Motor neuron (in vitro differentiated cells): ENCODE data around the gene PALM2AKAP2. TPM values are rescaled to one million over a fixed set of nuclear protein-coding genes. Genes with fewer than 3 reads are reported as not detected.

ENCODE experiments used
- ATAC-seq, 8 experiments: fragments of 200-7000 bp; cut with Tn5 transposase; replicated peaks in 6 of 8; 2 replicates each; pipeline ENCODE4 v1.8.0; 2021; ENCODE audit warnings: mild to moderate bottlenecking in 8 of 8, moderate library complexity in 8 of 8
- H3K27ac ChIP-seq, 2 donors: fragments of 250-450 bp; sonication (Bioruptor Pico); 2 replicates each; pipeline ENCODE4 v1.9.0; 2021; ENCODE audit warnings: antibody characterized with exemption in 2 of 2, mild to moderate bottlenecking in 2 of 2, moderate library complexity in 1 of 2
- H3K4me1 ChIP-seq, 2 donors: fragments of 250-450 bp; sonication (Bioruptor Pico); replicated peaks in 1 of 2; 2 replicates each; pipeline ENCODE4 v1.6.1; 2021; ENCODE audit warnings: antibody characterized with exemption in 2 of 2, mild to moderate bottlenecking in 2 of 2, moderate library complexity in 1 of 2
- H3K4me3 ChIP-seq, 5 donors: fragments of 250-450 bp; sonication (Bioruptor Pico); 2 replicates each; pipeline ENCODE4 v1.9.0; 2021; ENCODE audit warnings: antibody characterized with exemption in 5 of 5, mild to moderate bottlenecking in 5 of 5, moderate library complexity in 4 of 5
- WGBS, 10 experiments: fragments of 450-650 bp; shearing (Covaris generic); methylation state at CpG; one replicate each; pipeline ENCODE4 v1.0.0; 2022; 5-methylcytosine and 5-hydroxymethylcytosine counted together
- in situ Hi-C, 9 experiments: fragments of 400-800 bp; cut with MboI; loops; one replicate each; pipeline ENCODE4 v1.15.0; 2021; ENCODE audit warnings: low sequenced_read_pairs in 9 of 9, low pct_unique_long_range_greater_than_20kb in 2 of 9; ENCODE audit not compliant: unreplicated experiment in 9 of 9
- total RNA-seq, 8 experiments: library from RNA; unstranded; fragments of 300-600 nt; gene quantifications; 2 replicates each; pipeline versions ENCODE4 v1.2.3 to v1.2.4, GENCODE V29; 2022

Gene PALM2AKAP2
- total RNA-seq, 8 experiments from 2014 or later, result 0.14 to 20.2 (median 1.1) TPM

- WGBS, 10 experiments, result 93 to 100% (median 100%) methylated on average over 1 of the region's 1 CpG; no CpG with 5 or more reads in 1 of the 10 experiments
- H3K4me3 ChIP-seq, result no peak overlapping the region
- H3K4me1 ChIP-seq, result peaks cover 0 to 13% of the 10 kb centered on the region in 2 donors
- no peak for ATAC-seq
- in situ Hi-C loops, result no loop called here
- no peak overlapping the region for H3K27ac ChIP-seq
These were observed 16.1 kb downstream of the PALM2AKAP2 start for GRCh38 chr9:109796078-109796477.

DNA sequence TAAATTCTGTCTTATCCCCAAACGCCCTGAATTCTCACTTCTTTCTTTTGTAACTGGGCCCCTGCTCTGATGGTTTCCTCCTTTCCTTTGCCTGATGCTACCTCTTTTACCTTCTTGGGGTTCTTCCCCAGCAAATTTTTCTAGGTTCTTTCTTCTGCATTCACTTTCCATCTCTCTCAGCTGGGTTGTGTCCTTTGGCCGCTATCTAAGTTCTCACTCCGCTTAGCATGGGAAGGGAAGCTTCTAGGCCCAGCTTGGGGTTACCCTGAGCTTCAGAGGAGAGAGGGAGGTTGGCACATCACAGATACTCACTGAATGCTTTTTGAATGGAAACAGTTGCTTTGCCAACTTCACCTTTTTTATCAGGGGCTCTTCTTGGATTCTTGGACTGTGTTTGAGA, 17.0 kb downstream of the PALM2AKAP2 start:
- no peak overlapping the region for H3K27ac ChIP-seq
- H3K4me1 ChIP-seq, result peaks cover 0 to 13% of the 10 kb centered on the region in 2 donors
- ATAC-seq, result no peak
- WGBS, 10 experiments, result 77 to 100% (median 100%) methylated on average over 1 to 3 of the region's 3 CpGs; no CpG with 5 or more reads in 5 of the 10 experiments
- in situ Hi-C loops, result no loop called here
- no peak overlapping the region for H3K4me3 ChIP-seq

DNA sequence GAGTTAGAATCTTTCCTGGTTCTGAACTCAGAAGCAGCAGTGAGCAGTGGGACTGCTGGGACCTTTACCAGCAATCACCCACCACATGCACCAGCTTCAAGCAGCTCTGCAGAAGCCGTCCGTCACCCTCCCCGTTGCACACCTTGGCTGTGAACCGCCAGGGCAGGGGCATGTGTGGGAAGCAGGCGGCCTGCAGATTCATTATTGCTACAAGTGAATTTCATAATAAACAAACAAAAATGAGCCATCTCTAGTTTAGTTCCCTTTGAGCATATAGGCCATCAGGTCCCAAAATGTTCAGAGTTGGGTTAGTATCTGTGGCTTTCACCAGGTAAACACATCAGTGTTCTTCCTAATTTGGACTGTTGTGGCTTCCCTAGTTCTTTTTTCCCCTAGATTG, 17.5 kb downstream of the PALM2AKAP2 start:
- ATAC-seq, result no peak
- in situ Hi-C loops, result no loop called here
- H3K4me1 ChIP-seq, result peaks cover 0 to 13% of the 10 kb centered on the region in 2 donors
- no peak overlapping the region for H3K4me3 ChIP-seq
- no peak overlapping the region for H3K27ac ChIP-seq
- WGBS, 10 experiments, result 86 to 100% (median 100%) methylated on average over 2 to 5 of the region's 5 CpGs; no CpG with 5 or more reads in 5 of the 10 experiments

DNA sequence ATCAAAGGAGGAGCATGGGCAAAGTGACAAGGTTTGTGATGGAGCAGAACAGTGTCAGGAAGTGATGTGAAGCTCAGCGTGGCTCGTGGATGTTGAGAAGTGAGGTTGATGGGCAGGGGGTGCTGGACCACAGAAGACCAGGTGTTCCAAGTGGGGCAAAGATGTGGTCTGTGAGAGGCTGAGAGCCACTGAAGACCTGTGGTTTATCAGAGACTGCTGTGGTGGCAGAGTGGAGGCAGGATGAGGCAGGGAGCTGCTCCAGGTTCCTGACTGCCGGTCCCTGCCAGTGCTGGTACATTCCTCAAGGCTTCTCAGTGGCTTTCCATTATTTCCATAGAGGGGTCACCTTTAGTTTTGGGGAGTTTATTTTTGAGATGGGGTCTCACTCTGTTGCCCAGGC, 19.1 kb downstream of the PALM2AKAP2 start:
- WGBS, 10 experiments, result 100% methylated on average over 1 of the region's 3 CpGs; no CpG with 5 or more reads in 8 of the 10 experiments
- Histone ChIP-seq H3K27ac (no peak overlapping the region), H3K4me3 (no peak overlapping the region), H3K4me1 (no peaks in the 10 kb centered on the region)
- in situ Hi-C loops, result no loop called here
- no peak for ATAC-seq

DNA sequence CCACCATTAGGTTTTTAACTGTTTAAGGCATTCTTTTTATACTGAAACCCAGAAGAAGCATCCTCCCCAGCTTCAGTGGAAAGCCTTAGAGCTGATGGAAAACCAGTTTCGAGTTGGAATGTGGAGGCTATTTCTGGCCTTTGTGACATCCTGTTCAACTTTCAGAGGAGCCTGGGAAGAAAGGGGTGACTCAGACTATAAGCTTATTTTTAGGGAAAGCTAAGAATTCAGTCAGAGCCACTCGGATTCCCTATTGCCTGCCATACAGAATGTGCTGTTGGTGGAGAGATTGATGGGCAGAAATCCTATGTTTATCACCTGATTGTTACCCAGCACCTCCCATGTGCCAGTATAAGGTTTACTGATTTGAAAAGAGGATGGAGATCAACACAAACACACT, 19.8 kb downstream of the PALM2AKAP2 start:
- Histone ChIP-seq H3K4me3 (no peak overlapping the region), H3K27ac (no peak overlapping the region), H3K4me1 (no peaks in the 10 kb centered on the region)
- WGBS, 10 experiments, result 0 to 67% (median 33%) methylated on average over 1 of the region's 2 CpGs; no CpG with 5 or more reads in 2 of the 10 experiments
- no peak for ATAC-seq
- in situ Hi-C loops, result loop anchor here in 4 of 9 experiments (25.0 kb wide), 1 partner anchor 212 kb away; no protein-coding TSS in a partner anchor

GRCh38 chr9:109801484-109801883, 21.5 kb downstream of the PALM2AKAP2 start:
- ATAC-seq, result no peak
- H3K4me1 ChIP-seq, result no peaks in the 10 kb centered on the region
- no peak overlapping the region for H3K27ac ChIP-seq
- WGBS, 10 experiments, result 13 to 100% (median 83%) methylated on average over 1 of the region's 1 CpG; no CpG with 5 or more reads in 2 of the 10 experiments
- in situ Hi-C loops, result loop anchor here in 4 of 9 experiments (25.0 kb wide), 1 partner anchor 214 kb away; no protein-coding TSS in a partner anchor
- H3K4me3 ChIP-seq, result no peak overlapping the region

- in situ Hi-C loops, result loop anchor here in 4 of 9 experiments (25.0 kb wide), 1 partner anchor 215 kb away; no protein-coding TSS in a partner anchor
- ATAC-seq, result no peak
- no peaks in the 10 kb centered on the region for H3K4me1 ChIP-seq
- 80 to 100% (median 93%) methylated on average over 1 of the region's 1 CpG; no CpG with 5 or more reads in 4 of the 10 experiments for WGBS, 10 experiments
- H3K4me3 ChIP-seq, result no peak overlapping the region
- H3K27ac ChIP-seq, result no peak overlapping the region
These were observed 22.5 kb downstream of the PALM2AKAP2 start for GRCh38 chr9:109802491-109802890.

GRCh38 chr9:109805050-109805449, 25.1 kb downstream of the PALM2AKAP2 start:
- no peak for ATAC-seq
- Histone ChIP-seq H3K4me3 (no peak overlapping the region), H3K4me1 (no peaks in the 10 kb centered on the region), H3K27ac (no peak overlapping the region)
- in situ Hi-C loops, result loop anchor here in 4 of 9 experiments (25.0 kb wide), 1 partner anchor 218 kb away; no protein-coding TSS in a partner anchor
- WGBS, 10 experiments, result 80 to 100% (median 93%) methylated on average over 1 to 2 of the region's 2 CpGs

DNA sequence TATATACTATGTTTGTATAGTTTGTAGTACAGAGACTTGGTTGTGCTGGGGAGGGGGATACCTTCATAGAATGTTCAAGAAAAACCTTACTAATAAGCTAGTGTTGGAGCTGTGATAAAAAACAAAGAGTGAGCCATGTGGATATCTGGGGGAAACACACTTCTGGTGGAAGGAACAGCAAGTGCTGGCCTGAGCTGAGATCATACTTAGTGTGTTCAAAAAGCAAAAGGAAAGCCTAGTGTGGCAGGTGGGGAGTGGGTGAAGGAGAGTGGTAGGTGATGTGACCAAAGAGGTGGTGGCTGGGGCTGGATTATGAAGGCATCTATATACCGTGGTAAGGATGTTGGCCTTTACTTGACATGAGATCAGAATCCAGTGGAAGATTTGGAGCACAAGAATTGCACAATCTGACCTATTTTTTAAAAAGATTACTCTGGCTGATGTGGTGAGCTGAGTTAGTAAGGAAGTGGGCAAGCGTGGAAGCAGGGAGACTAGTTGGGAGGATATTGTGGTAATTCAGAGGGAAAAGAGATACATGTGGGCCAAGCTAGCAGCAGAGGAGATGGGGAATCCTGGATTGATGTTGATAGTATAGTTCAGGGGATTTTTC, 26.6 kb downstream of the PALM2AKAP2 start:
- no peak for ATAC-seq
- no peak overlapping the region for H3K4me3 ChIP-seq
- no peaks in the 10 kb centered on the region for H3K4me1 ChIP-seq
- WGBS, 10 experiments, result 32 to 90% (median 89%) methylated on average over 1 to 2 of the region's 2 CpGs; no CpG with 5 or more reads in 5 of the 10 experiments
- in situ Hi-C loops, result loop anchor here in 4 of 9 experiments (25.0 kb wide), 1 partner anchor 219 kb away; no protein-coding TSS in a partner anchor
- no peak overlapping the region for H3K27ac ChIP-seq

DNA sequence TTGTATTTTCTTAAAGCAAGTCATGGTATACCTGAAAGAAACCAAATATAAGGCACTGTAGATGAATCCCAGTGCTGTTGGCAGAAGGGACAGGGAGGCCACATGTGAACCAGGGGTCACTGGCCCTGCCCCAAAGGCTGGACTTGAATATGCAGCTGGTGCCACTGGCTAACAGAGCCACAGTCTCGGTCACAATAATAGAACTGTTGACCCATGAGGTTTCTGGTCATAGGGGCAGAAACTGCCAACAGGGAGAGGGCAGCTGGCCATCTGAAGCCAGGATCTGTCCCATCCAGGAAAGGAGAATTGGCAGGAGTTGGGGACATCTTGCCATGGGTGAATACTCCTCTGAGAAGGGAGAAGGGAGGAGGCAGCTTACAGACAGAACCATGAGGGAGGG, 31.9 kb downstream of the PALM2AKAP2 start:
- in situ Hi-C loops, result loop anchor here in 5 of 9 experiments (10.0 to 25.0 kb wide), 2 partner anchors 225 to 237 kb away; no protein-coding TSS in a partner anchor
- no peak overlapping the region for H3K27ac ChIP-seq
- H3K4me3 ChIP-seq, result no peak overlapping the region
- ATAC-seq, result no peak
- 0 to 100% (median 27%) methylated on average over 1 of the region's 1 CpG; no CpG with 5 or more reads in 6 of the 10 experiments for WGBS, 10 experiments
- H3K4me1 ChIP-seq, result peaks cover 0 to 3% of the 10 kb centered on the region in 2 donors

- no peak for ATAC-seq
- Histone ChIP-seq H3K27ac (no peak overlapping the region), H3K4me3 (no peak overlapping the region), H3K4me1 (peaks cover 0 to 3% of the 10 kb centered on the region in 2 donors)
- in situ Hi-C loops, result loop anchor here in 5 of 9 experiments (10.0 to 25.0 kb wide), 2 partner anchors 225 to 238 kb away; no protein-coding TSS in a partner anchor
- WGBS, 10 experiments, result 52 to 100% (median 80%) methylated on average over 1 to 4 of the region's 4 CpGs; no CpG with 5 or more reads in 5 of the 10 experiments
These were observed 32.3 kb downstream of the PALM2AKAP2 start for GRCh38 chr9:109812331-109812730.

- peaks cover 0 to 3% of the 10 kb centered on the region in 2 donors for H3K4me1 ChIP-seq
- peak in 3 of 8 experiments; percentile 8 to 46 (median 39) for ATAC-seq
- no peak overlapping the region for H3K4me3 ChIP-seq
- no peak overlapping the region for H3K27ac ChIP-seq
- 71 to 100% (median 86%) methylated on average over 1 of the region's 1 CpG; no CpG with 5 or more reads in 5 of the 10 experiments for WGBS, 10 experiments
- in situ Hi-C loops, result loop anchor here in 5 of 9 experiments (10.0 to 25.0 kb wide), 2 partner anchors 226 to 238 kb away; no protein-coding TSS in a partner anchor
These were observed 32.9 kb downstream of the PALM2AKAP2 start for GRCh38 chr9:109812818-109813281.

DNA sequence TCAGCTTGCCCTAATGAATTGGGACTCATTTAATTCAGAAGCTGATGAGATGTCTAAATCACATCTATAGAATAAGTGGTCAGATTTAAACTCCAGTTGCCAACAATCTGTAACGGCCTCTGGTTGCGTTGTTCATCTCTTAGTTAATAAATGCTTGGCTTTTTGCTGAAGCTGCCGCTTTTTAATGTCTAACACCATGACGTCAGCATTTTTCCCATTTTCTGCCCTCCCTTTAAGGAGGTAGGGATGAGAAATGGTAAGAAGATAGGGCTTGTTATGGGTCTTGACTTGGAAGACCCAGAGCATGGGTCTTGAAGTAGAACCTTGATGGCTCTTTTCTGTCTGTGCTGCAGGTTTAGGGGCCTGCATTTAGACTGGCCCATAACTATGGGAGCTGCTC, 33.3 kb downstream of the PALM2AKAP2 start:
- peaks cover 0 to 3% of the 10 kb centered on the region in 2 donors for H3K4me1 ChIP-seq
- ATAC-seq, result no peak
- 20 to 100% (median 63%) methylated on average over 1 to 3 of the region's 4 CpGs for WGBS, 10 experiments
- H3K4me3 ChIP-seq, result no peak overlapping the region
- no peak overlapping the region for H3K27ac ChIP-seq
- in situ Hi-C loops, result loop anchor here in 5 of 9 experiments (10.0 to 25.0 kb wide), 2 partner anchors 226 to 239 kb away; no protein-coding TSS in a partner anchor
